ENCODE results near the gene HPCAL4. TPM values are rescaled to one million over a fixed set of nuclear protein-coding genes. Genes with fewer than 3 reads are reported as not detected.
A peak's percentile ranks its signal among the peaks of the same experiment; 100 is the strongest.

Gene HPCAL4
- total RNA-seq, 1 experiment from 2014 or later = 0.50 TPM

- TF ChIP-seq, protein P1, sequence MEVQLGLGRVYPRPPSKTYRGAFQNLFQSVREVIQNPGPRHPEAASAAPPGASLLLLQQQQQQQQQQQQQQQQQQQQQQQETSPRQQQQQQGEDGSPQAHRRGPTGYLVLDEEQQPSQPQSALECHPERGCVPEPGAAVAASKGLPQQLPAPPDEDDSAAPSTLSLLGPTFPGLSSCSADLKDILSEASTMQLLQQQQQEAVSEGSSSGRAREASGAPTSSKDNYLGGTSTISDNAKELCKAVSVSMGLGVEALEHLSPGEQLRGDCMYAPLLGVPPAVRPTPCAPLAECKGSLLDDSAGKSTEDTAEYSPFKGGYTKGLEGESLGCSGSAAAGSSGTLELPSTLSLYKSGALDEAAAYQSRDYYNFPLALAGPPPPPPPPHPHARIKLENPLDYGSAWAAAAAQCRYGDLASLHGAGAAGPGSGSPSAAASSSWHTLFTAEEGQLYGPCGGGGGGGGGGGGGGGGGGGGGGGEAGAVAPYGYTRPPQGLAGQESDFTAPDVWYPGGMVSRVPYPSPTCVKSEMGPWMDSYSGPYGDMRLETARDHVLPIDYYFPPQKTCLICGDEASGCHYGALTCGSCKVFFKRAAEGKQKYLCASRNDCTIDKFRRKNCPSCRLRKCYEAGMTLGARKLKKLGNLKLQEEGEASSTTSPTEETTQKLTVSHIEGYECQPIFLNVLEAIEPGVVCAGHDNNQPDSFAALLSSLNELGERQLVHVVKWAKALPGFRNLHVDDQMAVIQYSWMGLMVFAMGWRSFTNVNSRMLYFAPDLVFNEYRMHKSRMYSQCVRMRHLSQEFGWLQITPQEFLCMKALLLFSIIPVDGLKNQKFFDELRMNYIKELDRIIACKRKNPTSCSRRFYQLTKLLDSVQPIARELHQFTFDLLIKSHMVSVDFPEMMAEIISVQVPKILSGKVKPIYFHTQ (CRISPR knock-in tag; IDR thresholded peaks at IDR 0.05) = no peak
- TF ChIP-seq FOXP4 (CRISPR knock-in tag; IDR thresholded peaks at IDR 0.05) (0 out of 2 replicates have a peak, but pooled peaks have one; percentile 46), ZNF671 (CRISPR knock-in tag; IDR thresholded peaks at IDR 0.05) (no peak), SOX15 (CRISPR knock-in tag; IDR thresholded peaks at IDR 0.05) (no peak), E2F5 (CRISPR knock-in tag; IDR thresholded peaks at IDR 0.05) (peak; percentile 78; the same call in 1 of the 2 replicates), SMAD4 (CRISPR knock-in tag; IDR thresholded peaks at IDR 0.05) (no peak), CREB1 (CRISPR knock-in tag; IDR thresholded peaks at IDR 0.05) (0 out of 2 replicates have a peak, but pooled peaks have one; percentile 63), ZMAT4 (CRISPR knock-in tag; IDR thresholded peaks at IDR 0.05) (no peak), AFF4 (CRISPR knock-in tag; IDR thresholded peaks at IDR 0.05; ENCODE audit: borderline replicate concordance) (no peak)
- TF ChIP-seq, protein P2, sequence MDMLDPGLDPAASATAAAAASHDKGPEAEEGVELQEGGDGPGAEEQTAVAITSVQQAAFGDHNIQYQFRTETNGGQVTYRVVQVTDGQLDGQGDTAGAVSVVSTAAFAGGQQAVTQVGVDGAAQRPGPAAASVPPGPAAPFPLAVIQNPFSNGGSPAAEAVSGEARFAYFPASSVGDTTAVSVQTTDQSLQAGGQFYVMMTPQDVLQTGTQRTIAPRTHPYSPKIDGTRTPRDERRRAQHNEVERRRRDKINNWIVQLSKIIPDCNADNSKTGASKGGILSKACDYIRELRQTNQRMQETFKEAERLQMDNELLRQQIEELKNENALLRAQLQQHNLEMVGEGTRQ (CRISPR knock-in tag; IDR thresholded peaks at IDR 0.05) = peak; percentile 55
- TF ChIP-seq, protein P3, sequence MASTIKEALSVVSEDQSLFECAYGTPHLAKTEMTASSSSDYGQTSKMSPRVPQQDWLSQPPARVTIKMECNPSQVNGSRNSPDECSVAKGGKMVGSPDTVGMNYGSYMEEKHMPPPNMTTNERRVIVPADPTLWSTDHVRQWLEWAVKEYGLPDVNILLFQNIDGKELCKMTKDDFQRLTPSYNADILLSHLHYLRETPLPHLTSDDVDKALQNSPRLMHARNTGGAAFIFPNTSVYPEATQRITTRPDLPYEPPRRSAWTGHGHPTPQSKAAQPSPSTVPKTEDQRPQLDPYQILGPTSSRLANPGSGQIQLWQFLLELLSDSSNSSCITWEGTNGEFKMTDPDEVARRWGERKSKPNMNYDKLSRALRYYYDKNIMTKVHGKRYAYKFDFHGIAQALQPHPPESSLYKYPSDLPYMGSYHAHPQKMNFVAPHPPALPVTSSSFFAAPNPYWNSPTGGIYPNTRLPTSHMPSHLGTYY (CRISPR knock-in tag; IDR thresholded peaks at IDR 0.05) = no peak
Observed at GRCh38 chr1:39692152-39693074, 1.2 kb upstream of the HPCAL4 start (continued).
